GM21717 (cell line): Measurements from ENCODE around the gene ZNF836.
A peak's percentile ranks its signal among the peaks of the same experiment; 100 is the strongest.
"Not testable (repeated sequence)": the region's sequence is repeated elsewhere in the genome, so short reads cannot be mapped to it uniquely, and the experiment has no call there.

Source experiments
- ATAC-seq: cut with Tn5 transposase; IDR thresholded peaks from one replicate; pipeline ENCODE4 v1.9.1; 2021; ENCODE audit warnings: mild to moderate bottlenecking, moderate library complexity; ENCODE audit not compliant: unreplicated experiment

Gene ZNF836

DNA sequence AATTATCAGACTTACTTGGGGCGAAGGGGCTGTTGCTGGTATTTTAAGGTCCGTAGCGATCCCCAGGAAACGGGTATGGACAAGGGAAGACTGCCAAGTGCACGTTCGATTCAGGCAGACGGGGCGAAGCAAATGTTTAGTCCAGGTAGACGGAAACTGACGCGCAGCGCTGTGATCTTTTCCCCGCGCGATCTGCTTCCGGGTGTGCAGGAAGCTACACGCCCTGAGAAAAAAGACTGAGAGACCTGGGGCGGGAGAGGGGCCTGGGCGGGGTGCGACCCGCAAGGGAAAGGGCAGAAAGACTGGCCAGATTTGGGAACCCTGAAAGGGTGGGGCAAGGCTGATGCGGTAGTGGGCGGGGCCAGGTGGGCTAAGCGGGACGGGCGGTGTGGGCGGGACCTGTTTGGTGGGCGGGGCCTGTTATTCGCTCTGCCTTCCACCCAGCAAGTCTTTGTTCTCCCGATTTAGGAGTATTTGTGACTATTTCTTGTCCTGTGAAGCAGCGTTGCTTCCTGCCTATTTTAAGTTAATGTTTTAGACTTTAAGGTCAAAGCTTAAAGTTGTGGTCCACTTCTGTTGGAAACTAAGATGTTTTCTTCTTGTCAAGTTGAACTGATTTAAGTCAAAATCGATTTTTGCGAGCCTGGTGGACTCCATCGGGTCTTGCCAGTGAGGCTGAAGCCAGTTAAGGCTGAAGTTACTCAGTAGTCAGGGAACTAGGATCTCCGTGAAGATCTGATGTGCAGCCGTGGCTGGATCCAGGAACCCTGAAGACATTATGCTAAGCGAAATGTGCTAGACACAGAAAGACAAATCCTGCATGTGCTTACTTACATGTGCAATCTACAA lies at the start of gene ZNF836:
ZNF836 (minus strand) TSS at position 301 of the 849 bp plus-strand sequence. CDS start 3,549 bp downstream, outside the sequence.
- no peak for ATAC-seq

GRCh38 chr19:52221031-52221430 lies 49.6 kb upstream of the ZNF836 start:
- ATAC-seq: no peak

GRCh38 chr19:52219611-52220010 lies 48.2 kb upstream of the ZNF836 start:
- ATAC-seq: no peak

DNA sequence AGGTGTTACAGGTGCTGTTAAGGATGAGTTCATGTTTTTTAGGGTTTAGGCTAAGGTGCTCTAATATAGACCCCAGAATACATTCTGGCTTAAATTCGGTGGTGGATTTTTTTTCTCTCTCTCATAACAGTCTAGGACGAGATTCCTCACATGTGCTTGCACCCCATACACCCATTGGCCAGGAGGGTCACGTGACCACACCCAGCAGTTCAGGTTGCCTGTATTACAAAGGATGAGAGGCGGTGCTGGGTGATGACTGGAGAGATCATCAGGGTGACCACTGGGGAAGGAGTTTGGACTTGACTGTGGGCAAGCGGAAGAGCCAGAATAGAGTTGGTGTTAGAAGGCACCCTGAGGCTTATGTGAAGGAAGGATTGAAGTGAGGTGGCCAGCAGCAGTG lies 46.2 kb upstream of the ZNF836 start:
- no peak for ATAC-seq

DNA sequence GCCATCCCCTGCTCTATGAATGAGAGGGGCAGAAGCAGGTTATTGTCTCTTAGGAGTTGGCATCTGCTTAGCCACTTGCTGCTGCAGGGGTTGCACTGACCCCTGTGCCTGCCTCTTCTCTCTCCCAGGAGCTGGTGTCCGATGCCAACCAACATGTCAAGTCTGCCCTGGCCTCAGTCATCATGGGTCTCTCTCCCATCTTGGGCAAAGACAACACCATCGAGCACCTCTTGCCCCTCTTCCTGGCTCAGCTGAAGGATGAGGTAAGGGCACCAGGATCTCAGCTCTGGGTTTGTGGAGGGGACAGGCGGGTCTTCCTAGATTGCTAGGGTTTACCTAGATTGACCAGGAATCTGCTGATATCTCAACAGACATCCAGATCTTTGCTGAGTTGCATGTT lies 45.0 kb upstream of the ZNF836 start:
- no peak for ATAC-seq

DNA sequence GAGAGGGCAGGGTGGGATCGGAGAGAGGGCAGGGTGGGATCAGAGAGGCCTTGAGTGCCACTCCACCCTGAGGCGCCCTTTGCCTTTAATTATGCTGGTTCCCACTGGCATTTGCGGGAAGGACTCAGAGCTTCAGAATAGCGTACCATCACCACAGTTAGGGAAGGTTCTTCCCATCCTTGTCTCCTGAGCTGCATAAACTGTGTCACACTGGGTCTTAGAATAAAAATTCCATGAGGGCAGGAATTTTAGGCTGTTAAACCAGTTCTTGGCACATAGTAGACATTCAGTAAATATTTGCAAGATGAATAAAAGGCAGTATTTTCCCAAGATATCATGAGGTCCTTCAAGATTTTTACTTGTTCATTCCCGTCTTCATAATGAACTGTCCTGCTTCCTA lies 42.8 kb upstream of the ZNF836 start:
- ATAC-seq: no peak

GRCh38 chr19:52212572-52213255 lies 41.3 kb upstream of the ZNF836 start:
- ATAC-seq: no peak

GRCh38 chr19:52211926-52212571 lies 40.6 kb upstream of the ZNF836 start:
- no peak for ATAC-seq

GRCh38 chr19:52211203-52211602 lies 39.8 kb upstream of the ZNF836 start:
- no peak for ATAC-seq

GRCh38 chr19:52206481-52206880 lies 35.1 kb upstream of the ZNF836 start:
- ATAC-seq: no peak

- not testable (repeated sequence) for ATAC-seq
Measured at GRCh38 chr19:52200755-52201391, 29.5 kb upstream of the ZNF836 start.

GRCh38 chr19:52200044-52200443 lies 28.6 kb upstream of the ZNF836 start:
- no peak for ATAC-seq

- no peak for ATAC-seq
Measured at GRCh38 chr19:52198678-52199077, 27.3 kb upstream of the ZNF836 start.

DNA sequence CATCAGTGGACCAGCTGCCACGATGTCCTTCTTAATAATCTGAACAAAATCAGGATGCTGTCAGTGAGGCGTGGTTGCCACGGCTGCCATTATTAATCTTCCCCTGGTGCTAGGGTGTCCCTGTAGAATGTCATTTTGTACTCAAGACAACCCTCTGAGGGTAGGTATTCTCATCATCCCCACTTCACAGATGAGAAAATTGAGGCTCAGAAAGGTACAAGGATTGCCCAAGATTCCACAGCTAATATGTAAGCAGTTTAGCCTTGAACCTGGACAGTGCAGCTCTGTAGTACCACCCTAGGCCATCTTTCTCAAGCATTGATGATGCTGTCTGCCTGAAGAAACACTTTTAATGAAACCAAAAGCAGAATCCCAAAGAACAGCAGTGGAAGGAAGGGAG lies 26.5 kb upstream of the ZNF836 start:
- ATAC-seq: no peak

GRCh38 chr19:52196256-52196967 lies 25.0 kb upstream of the ZNF836 start:
- ATAC-seq: no peak

GRCh38 chr19:52191951-52192350 lies 20.5 kb upstream of the ZNF836 start:
- ATAC-seq: no peak

GRCh38 chr19:52191389-52191788 lies 20.0 kb upstream of the ZNF836 start:
- no peak for ATAC-seq

DNA sequence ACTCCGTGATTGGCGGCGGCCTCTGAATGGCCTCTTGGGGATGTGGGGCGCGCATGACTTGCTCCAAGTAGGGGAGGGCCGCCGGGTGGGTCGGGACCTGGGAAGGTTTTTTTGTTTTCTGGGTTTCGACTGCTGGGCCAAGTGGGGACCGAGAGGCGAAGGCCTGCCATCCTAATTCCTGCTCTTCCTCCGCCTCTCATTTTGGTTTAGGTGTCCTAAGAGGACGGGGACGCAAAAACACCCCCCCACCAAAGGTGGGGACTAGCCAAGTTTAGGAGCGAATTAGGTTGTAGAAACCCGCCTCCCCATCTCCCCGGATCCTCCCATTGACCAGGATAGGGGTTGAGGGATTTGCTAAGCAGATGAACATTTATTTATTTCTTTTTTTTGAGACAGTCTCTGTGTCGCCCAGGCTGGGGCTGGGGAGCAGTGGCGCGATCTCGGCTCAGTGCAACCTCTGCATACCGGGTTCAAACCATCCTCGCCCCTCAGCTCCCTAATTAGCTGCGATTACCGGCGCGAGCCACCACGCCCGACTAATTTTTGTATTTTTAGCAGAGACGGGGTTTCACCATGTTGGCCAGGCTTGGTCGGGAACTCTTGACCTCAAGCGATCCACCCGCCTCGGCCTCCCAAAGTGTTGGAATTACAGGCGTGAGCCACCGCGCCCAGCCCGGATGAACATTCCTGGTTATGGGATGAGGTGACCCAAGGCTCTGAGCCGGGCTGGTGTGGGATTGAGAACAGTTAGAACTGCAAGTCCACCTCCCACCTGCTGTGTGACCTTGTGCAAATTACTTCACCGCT lies 19.3 kb upstream of the ZNF836 start:
- no peak for ATAC-seq

GRCh38 chr19:52189735-52190486 lies 18.5 kb upstream of the ZNF836 start, which contains the start of gene PPP2R1A:
Gene PPP2R1A (plus strand): TSS chr19:52190052. CDS start chr19:52190097, 45 bp downstream.
- peak; percentile 86 for ATAC-seq
